GM23338 (cell line): ENCODE measurements around the gene GUCY1A1. TPM values are rescaled to one million over a fixed set of nuclear protein-coding genes. Genes with fewer than 3 reads are reported as not detected.

ENCODE experiments used
- ATAC-seq: fragments of 200-7000 bp; cut with Tn5 transposase; 3 replicates; pipeline ENCODE4 v1.9.1; 2020
- DNase-seq: peaks from one replicate; pipeline ENCODE4 v3.0.0-alpha.2; 2015; ENCODE audit warnings: low spot score
- H2AFZ ChIP-seq: fragments of 200-600 bp; sonication (generic); 2 replicates; pipeline ENCODE4 v1.8.0; 2016; ENCODE audit warnings: antibody characterized with exemption, mild to moderate bottlenecking, moderate library complexity
- H3F3A ChIP-seq: fragments of 200-600 bp; sonication (generic); replicated peaks from 2 replicates; pipeline ENCODE4 v1.8.0; 2017; ENCODE audit warnings: antibody characterized with exemption, mixed run types, low read depth
- H3K27ac ChIP-seq: fragments of 200-600 bp; sonication (generic); 2 replicates; pipeline ENCODE4 v1.6.1; 2016; ENCODE audit warnings: low read depth
- H3K27me3 ChIP-seq: fragments of 200-600 bp; sonication (generic); 2 replicates; pipeline ENCODE4 v1.8.0; 2016; ENCODE audit warnings: mild to moderate bottlenecking, mixed run types, moderate library complexity; ENCODE audit not compliant: insufficient read depth
- H3K36me3 ChIP-seq: fragments of 200-600 bp; sonication (generic); 2 replicates; pipeline ENCODE4 v1.8.0; 2016; ENCODE audit warnings: mild to moderate bottlenecking; ENCODE audit not compliant: insufficient read depth
- H3K4me1 ChIP-seq: fragments of 200-600 bp; sonication (generic); 2 replicates; pipeline ENCODE4 v1.8.0; 2016; ENCODE audit warnings: mild to moderate bottlenecking, moderate library complexity; ENCODE audit not compliant: insufficient read depth
- H3K4me2 ChIP-seq: fragments of 200-600 bp; sonication (generic); 2 replicates; pipeline ENCODE4 v1.7.1; 2017; ENCODE audit warnings: mixed run types
- H3K4me3 ChIP-seq: fragments of 200-600 bp; sonication (generic); 2 replicates; pipeline ENCODE4 v1.6.1; 2016; ENCODE audit warnings: mixed run types
- H3K79me2 ChIP-seq: fragments of 200-600 bp; sonication (generic); replicated peaks from 2 replicates; pipeline ENCODE4 v1.8.0; 2017; ENCODE audit warnings: mild to moderate bottlenecking; ENCODE audit not compliant: insufficient read depth
- H3K9me2 ChIP-seq: fragments of 200-600 bp; sonication (generic); 2 replicates; pipeline ENCODE4 v1.8.0; 2017; ENCODE audit not compliant: insufficient read depth
- H4K20me1 ChIP-seq: fragments of 200-600 bp; sonication (generic); replicated peaks from 2 replicates; pipeline ENCODE4 v1.8.0; 2017; ENCODE audit warnings: mild to moderate bottlenecking; ENCODE audit not compliant: insufficient read depth
- H3K27ac Mint-ChIP-seq: 2 replicates; pipeline ENCODE4 v1.8.0; 2020; ENCODE audit warnings: inconsistent platforms, mild to moderate bottlenecking, moderate library complexity, mixed read lengths
- H3K27me3 Mint-ChIP-seq: 3 replicates; pipeline ENCODE4 v1.8.0; 2022; ENCODE audit warnings: low read depth, mild to moderate bottlenecking, moderate library complexity, mixed read lengths, inconsistent platforms; ENCODE audit not compliant: insufficient read depth, poor library complexity
- H3K36me3 Mint-ChIP-seq: 3 replicates; pipeline ENCODE4 v1.8.0; 2021; ENCODE audit warnings: low read depth, mild to moderate bottlenecking, inconsistent platforms, moderate library complexity, mixed read lengths
- H3K4me1 Mint-ChIP-seq: 3 replicates; pipeline ENCODE4 v1.8.0; 2020; ENCODE audit warnings: mild to moderate bottlenecking, inconsistent platforms, mixed read lengths
- H3K4me3 Mint-ChIP-seq: 3 replicates; pipeline ENCODE4 v1.8.0; 2021; ENCODE audit warnings: moderate library complexity, mild to moderate bottlenecking, inconsistent platforms, mixed read lengths
- H3K9me3 Mint-ChIP-seq: 3 replicates; pipeline ENCODE4 v1.8.0; 2020; ENCODE audit warnings: moderate library complexity, mild to moderate bottlenecking, inconsistent platforms, mixed read lengths
- CREB1 ChIP-seq: fragments of 250-450 bp; sonication (Bioruptor Pico); IDR thresholded peaks from 2 replicates; pipeline ENCODE4 v1.5.0; 2020; ENCODE audit warnings: low read depth, mild to moderate bottlenecking, moderate library complexity
- CTCF ChIP-seq, 2 experiments: fragments of 200-600 bp in 1 of 2; sonication (generic) in 1 of 2; conservative IDR thresholded peaks; 2 replicates each; pipeline versions ENCODE4 v1.5.1 to v1.6.1; 2016 to 2017; ENCODE audit warnings: antibody characterized with exemption in 2 of 2, low read depth in 2 of 2, mild to moderate bottlenecking in 2 of 2, moderate library complexity in 1 of 2
- ETS1 ChIP-seq: IDR thresholded peaks from 2 replicates; pipeline ENCODE4 v1.6.1; 2016; ENCODE audit warnings: antibody characterized with exemption
- EZH2 ChIP-seq: fragments of 200-600 bp; sonication (generic); IDR thresholded peaks from one replicate; pipeline ENCODE4 v1.8.0; 2017; ENCODE audit warnings: antibody characterized with exemption, mild to moderate bottlenecking, low read depth; ENCODE audit not compliant: unreplicated experiment
- EZH2phosphoT487 ChIP-seq: fragments of 200-600 bp; sonication (generic); IDR thresholded peaks from one replicate; pipeline ENCODE4 v1.8.1; 2018; ENCODE audit warnings: antibody characterized with exemption; ENCODE audit not compliant: unreplicated experiment
- JUNB ChIP-seq: IDR thresholded peaks from one replicate; pipeline ENCODE4 v1.6.1; 2016; ENCODE audit warnings: antibody characterized with exemption; ENCODE audit not compliant: unreplicated experiment
- NANOG ChIP-seq: IDR thresholded peaks from 2 replicates; pipeline ENCODE4 v1.6.1; 2016; ENCODE audit warnings: antibody characterized with exemption, borderline replicate concordance
- POLR2AphosphoS5 ChIP-seq: IDR thresholded peaks from 2 replicates; pipeline ENCODE4 v1.6.1; 2016; ENCODE audit warnings: antibody characterized with exemption, low read depth
- REST ChIP-seq: IDR thresholded peaks from one replicate; pipeline ENCODE4 v1.6.1; 2018; ENCODE audit warnings: antibody characterized with exemption; ENCODE audit not compliant: unreplicated experiment
- STAT1 ChIP-seq: IDR thresholded peaks from one replicate; pipeline ENCODE4 v1.6.1; 2016; ENCODE audit warnings: antibody characterized with exemption; ENCODE audit not compliant: unreplicated experiment
- ZNF114 ChIP-seq: fragments of 250-450 bp; sonication (Bioruptor Pico); IDR thresholded peaks from 2 replicates; pipeline ENCODE4 v1.5.0; 2020; ENCODE audit warnings: mild to moderate bottlenecking, moderate library complexity
- ZNF331 ChIP-seq: fragments of 250-450 bp; sonication (Bioruptor Pico); IDR thresholded peaks from 2 replicates; pipeline ENCODE4 v1.5.0; 2020; ENCODE audit warnings: low read depth, mild to moderate bottlenecking, moderate library complexity
- ZNF462 ChIP-seq: fragments of 250-450 bp; sonication (Bioruptor Pico); IDR thresholded peaks from 2 replicates; pipeline ENCODE4 v1.5.0; 2020; ENCODE audit warnings: mild to moderate bottlenecking, moderate library complexity
- polyA plus RNA-seq: library from polyadenylated mRNA; unstranded; fragments of >200 nt; fragmentation: Nextera tagmentation; extraction: Ambion mirVana; gene quantifications from 2 replicates; pipeline ENCODE4 v1.2.1, GENCODE V29; 2016
- total RNA-seq: library from RNA; depleted of rRNA; stranded (reverse); fragments of >200 nt; shearing (Covaris generic); gene quantifications from 2 replicates; pipeline ENCODE4 v1.2.3, GENCODE V29; 2014

The GUCY1A1 gene
- total and polyA plus RNA-seq, 2 experiments from 2014 or later = not detected

GRCh38 chr4:155656025-155656424, 10.6 kb upstream of the GUCY1A1 start (continued):
- TF ChIP-seq CREB1 (CRISPR knock-in tag) (no peak), STAT1 (no peak), ZNF331 (CRISPR knock-in tag) (no peak), ZNF114 (CRISPR knock-in tag) (no peak)

GRCh38 chr4:155657169-155657568, 9.5 kb upstream of the GUCY1A1 start:
- Histone ChIP-seq H3K4me2 (no peak overlapping the region), H3K27me3 (no peaks in the 10 kb centered on the region), H3K9me2 (no peaks in the 10 kb centered on the region), H3K27ac (no peak overlapping the region), H3K36me3 (no peaks in the 10 kb centered on the region), H3K4me1 (peaks cover 4% of the 10 kb centered on the region; the same call in 1 of the 2 replicates), H4K20me1 (no peaks in the 10 kb centered on the region), H3F3A (no peaks in the 10 kb centered on the region), H3K4me3 (no peak overlapping the region), H2AFZ (no peak overlapping the region), H3K79me2 (no peaks in the 10 kb centered on the region)
- TF ChIP-seq EZH2 (no peak), ZNF331 (CRISPR knock-in tag) (no peak), ZNF462 (CRISPR knock-in tag) (no peak), ETS1 (no peak), POLR2AphosphoS5 (no peak), REST (no peak), EZH2phosphoT487 (no peak), STAT1 (no peak), JUNB (no peak), ZNF114 (CRISPR knock-in tag) (no peak), NANOG (no peak), CTCF (conservative IDR thresholded peaks at IDR 0.05; ENCODE audit: low read depth in 2 of 2) (no peak), CREB1 (CRISPR knock-in tag) (no peak)
- Mint-ChIP-seq H3K27me3 (no peaks in the 10 kb centered on the region), H3K36me3 (no peaks in the 10 kb centered on the region), H3K4me3 (no peak overlapping the region), H3K4me1 (peaks cover 10% of the 10 kb centered on the region), H3K9me3 (no peaks in the 10 kb centered on the region; the same call in 2 of the 3 replicates), H3K27ac (no peak overlapping the region)
- ATAC-seq = no peak
- no peak for DNase-seq
